ENCODE measurements around the gene SHROOM3. TPM values are rescaled to one million over a fixed set of nuclear protein-coding genes. Genes with fewer than 3 reads are reported as not detected.

SHROOM3 gene
- total and polyA plus RNA-seq, 2 of the 13 experiments (the other 11 are each of a cell fraction or from before 2014, with no cell fraction given): 0.01 TPM; not detected in 1

DNA sequence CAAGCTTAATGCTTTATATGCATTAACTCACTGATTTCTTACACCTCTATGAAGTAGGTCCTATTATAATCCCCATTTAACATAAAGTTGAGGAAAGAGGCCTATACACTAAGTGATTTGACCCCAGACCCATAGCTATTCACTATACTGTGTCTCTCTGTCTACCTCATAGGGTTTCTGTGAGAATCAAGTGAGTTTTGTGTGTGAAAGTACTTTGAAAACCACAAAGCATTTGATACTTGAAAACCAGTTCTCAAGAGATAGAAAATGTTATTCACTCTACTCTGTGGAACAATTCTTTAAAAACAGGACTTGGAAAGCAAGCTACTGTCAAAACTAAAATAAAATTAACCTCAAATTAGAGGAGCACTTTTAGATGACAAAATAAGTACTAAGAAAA is 35.0 kb downstream of the SHROOM3 start (continued):
- TF ChIP-seq, protein P1, sequence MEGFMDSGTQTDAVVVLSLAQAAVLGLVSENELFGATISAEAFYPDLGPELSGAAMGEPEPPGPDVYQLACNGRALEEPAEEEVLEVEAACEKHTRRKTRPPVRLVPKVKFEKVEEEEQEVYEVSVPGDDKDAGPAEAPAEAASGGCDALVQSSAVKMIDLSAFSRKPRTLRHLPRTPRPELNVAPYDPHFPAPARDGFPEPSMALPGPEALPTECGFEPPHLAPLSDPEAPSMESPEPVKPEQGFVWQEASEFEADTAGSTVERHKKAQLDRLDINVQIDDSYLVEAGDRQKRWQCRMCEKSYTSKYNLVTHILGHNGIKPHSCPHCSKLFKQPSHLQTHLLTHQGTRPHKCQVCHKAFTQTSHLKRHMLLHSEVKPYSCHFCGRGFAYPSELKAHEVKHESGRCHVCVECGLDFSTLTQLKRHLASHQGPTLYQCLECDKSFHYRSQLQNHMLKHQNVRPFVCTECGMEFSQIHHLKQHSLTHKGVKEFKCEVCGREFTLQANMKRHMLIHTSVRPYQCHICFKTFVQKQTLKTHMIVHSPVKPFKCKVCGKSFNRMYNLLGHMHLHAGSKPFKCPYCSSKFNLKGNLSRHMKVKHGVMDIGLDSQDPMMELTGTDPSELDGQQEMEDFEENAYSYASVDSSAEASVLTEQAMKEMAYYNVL (CRISPR knock-in tag; IDR thresholded peaks at IDR 0.05; ENCODE audit: borderline replicate concordance): no peak
- TF ChIP-seq, protein P2, sequence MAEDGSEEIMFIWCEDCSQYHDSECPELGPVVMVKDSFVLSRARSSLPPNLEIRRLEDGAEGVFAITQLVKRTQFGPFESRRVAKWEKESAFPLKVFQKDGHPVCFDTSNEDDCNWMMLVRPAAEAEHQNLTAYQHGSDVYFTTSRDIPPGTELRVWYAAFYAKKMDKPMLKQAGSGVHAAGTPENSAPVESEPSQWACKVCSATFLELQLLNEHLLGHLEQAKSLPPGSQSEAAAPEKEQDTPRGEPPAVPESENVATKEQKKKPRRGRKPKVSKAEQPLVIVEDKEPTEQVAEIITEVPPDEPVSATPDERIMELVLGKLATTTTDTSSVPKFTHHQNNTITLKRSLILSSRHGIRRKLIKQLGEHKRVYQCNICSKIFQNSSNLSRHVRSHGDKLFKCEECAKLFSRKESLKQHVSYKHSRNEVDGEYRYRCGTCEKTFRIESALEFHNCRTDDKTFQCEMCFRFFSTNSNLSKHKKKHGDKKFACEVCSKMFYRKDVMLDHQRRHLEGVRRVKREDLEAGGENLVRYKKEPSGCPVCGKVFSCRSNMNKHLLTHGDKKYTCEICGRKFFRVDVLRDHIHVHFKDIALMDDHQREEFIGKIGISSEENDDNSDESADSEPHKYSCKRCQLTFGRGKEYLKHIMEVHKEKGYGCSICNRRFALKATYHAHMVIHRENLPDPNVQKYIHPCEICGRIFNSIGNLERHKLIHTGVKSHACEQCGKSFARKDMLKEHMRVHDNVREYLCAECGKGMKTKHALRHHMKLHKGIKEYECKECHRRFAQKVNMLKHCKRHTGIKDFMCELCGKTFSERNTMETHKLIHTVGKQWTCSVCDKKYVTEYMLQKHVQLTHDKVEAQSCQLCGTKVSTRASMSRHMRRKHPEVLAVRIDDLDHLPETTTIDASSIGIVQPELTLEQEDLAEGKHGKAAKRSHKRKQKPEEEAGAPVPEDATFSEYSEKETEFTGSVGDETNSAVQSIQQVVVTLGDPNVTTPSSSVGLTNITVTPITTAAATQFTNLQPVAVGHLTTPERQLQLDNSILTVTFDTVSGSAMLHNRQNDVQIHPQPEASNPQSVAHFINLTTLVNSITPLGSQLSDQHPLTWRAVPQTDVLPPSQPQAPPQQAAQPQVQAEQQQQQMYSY (CRISPR knock-in tag; IDR thresholded peaks at IDR 0.05): no peak
- no peak for TF ChIP-seq SRSF1 (optimal IDR thresholded peaks at IDR 0.05; ENCODE audit: low read depth, low read length)
- TF ChIP-seq, protein P3, sequence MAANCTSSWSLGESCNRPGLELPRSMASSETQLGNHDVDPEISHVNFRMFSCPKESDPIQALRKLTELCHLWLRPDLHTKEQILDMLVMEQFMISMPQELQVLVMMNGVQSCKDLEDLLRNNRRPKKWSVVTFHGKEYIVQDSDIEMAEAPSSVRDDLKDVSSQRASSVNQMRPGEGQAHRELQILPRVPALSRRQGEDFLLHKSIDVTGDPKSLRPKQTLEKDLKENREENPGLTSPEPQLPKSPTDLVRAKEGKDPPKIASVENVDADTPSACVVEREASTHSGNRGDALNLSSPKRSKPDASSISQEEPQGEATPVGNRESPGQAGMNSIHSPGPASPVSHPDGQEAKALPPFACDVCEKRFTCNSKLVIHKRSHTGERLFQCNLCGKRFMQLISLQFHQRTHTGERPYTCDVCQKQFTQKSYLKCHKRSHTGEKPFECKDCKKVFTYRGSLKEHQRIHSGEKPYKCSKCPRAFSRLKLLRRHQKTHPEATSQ (CRISPR knock-in tag; IDR thresholded peaks at IDR 0.05; ENCODE audit: borderline replicate concordance): no peak

DNA sequence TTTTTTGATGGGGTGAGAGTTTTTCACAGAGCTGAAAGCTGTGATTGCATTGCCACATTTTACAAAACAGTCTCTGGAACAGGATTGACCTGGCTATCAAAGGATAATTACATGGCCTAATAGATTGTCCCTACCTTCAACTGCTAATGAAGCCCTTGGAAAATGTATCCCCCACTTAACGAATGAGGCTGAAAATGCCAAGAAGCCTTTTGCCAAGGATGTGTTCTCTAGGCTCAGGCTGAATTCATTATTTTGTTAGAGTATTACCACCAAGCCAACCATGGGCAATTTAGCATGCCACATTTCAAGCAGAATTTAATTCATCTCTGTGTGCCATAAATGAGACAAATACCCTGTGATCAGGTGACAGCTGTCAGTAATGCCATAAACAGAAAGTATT is 35.5 kb downstream of the SHROOM3 start:
- Histone ChIP-seq H3K9me3 (ENCODE audit: low read length) (no peaks in the 10 kb centered on the region), H3K4me2 (ENCODE audit: low read depth, low read length) (no peak overlapping the region), H3K9ac (ENCODE audit: insufficient read depth, low read depth, low read length) (no peak overlapping the region), H3K27ac (ENCODE audit: extremely low read length, insufficient read depth, low read length) (no peak overlapping the region), H4K20me1 (ENCODE audit: insufficient read depth, low read length) (no peaks in the 10 kb centered on the region), H3K4me1 (ENCODE audit: insufficient read depth, low read length) (no peaks in the 10 kb centered on the region), H2AFZ (ENCODE audit: low read length) (no peak overlapping the region), H3K79me2 (ENCODE audit: insufficient read depth, low read length) (no peaks in the 10 kb centered on the region), H3K36me3 (replicated peaks in 1 of 2; ENCODE audit: control insufficient read depth in 1 of 2, insufficient read depth in 2 of 2, low read length in 2 of 2) (no peaks in the 10 kb centered on the region), H3K27me3 (ENCODE audit: control insufficient read depth in 1 of 2, insufficient read depth in 2 of 2, low read length in 2 of 2) (no peaks in the 10 kb centered on the region), H3K4me3 (replicated peaks in 1 of 3; ENCODE audit: insufficient read depth in 1 of 3, low read depth in 2 of 3, low read length in 3 of 3) (no peak overlapping the region)
- ChIA-PET CTCF (ENCODE audit: low intra/inter-chr PET ratio, low total read pairs) (no interaction called here), POLR2A (no interaction called here)
- in situ Hi-C loops (cut with HindIII; ENCODE audit: extremely low pct_ligation_motif_present, low pct_unique_long_range_greater_than_20kb) (no loop called here), intact Hi-C loops (cut with micrococcal nuclease; ENCODE audit: unreplicated experiment) (no loop called here)
- no TSS peak for BruUV-seq (replicated peaks)
- DNase-seq (ENCODE audit: low spot score): no peak
- no peak for FAIRE-seq
- ATAC-seq: no peak
- WGBS (ENCODE audit: low lambda C conversion rate): 50% methylated on average over 1 of the region's 1 CpG
- TF ChIP-seq, protein P4, sequence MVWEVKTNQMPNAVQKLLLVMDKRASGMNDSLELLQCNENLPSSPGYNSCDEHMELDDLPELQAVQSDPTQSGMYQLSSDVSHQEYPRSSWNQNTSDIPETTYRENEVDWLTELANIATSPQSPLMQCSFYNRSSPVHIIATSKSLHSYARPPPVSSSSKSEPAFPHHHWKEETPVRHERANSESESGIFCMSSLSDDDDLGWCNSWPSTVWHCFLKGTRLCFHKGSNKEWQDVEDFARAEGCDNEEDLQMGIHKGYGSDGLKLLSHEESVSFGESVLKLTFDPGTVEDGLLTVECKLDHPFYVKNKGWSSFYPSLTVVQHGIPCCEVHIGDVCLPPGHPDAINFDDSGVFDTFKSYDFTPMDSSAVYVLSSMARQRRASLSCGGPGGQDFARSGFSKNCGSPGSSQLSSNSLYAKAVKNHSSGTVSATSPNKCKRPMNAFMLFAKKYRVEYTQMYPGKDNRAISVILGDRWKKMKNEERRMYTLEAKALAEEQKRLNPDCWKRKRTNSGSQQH (CRISPR knock-in tag; IDR thresholded peaks at IDR 0.05; ENCODE audit: low read depth): no peak
- TF ChIP-seq, protein P5, sequence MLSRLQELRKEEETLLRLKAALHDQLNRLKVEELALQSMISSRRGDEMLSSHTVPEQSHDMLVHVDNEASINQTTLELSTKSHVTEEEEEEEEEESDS (CRISPR knock-in tag; IDR thresholded peaks at IDR 0.05; ENCODE audit: borderline replicate concordance): no peak
- TF ChIP-seq, protein P6, sequence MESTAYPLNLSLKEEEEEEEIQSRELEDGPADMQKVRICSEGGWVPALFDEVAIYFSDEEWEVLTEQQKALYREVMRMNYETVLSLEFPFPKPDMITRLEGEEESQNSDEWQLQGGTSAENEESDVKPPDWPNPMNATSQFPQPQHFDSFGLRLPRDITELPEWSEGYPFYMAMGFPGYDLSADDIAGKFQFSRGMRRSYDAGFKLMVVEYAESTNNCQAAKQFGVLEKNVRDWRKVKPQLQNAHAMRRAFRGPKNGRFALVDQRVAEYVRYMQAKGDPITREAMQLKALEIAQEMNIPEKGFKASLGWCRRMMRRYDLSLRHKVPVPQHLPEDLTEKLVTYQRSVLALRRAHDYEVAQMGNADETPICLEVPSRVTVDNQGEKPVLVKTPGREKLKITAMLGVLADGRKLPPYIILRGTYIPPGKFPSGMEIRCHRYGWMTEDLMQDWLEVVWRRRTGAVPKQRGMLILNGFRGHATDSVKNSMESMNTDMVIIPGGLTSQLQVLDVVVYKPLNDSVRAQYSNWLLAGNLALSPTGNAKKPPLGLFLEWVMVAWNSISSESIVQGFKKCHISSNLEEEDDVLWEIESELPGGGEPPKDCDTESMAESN (CRISPR knock-in tag; conservative IDR thresholded peaks at IDR 0.05): no peak
- TF ChIP-seq NCOA2 (CRISPR knock-in tag; IDR thresholded peaks at IDR 0.05) (no peak), ZNF12 (CRISPR knock-in tag; IDR thresholded peaks at IDR 0.05) (no peak), ZNF354B (CRISPR knock-in tag; IDR thresholded peaks at IDR 0.05) (no peak), GABPB1 (CRISPR knock-in tag; IDR thresholded peaks at IDR 0.05) (no peak)

Measured in HepG2 (cell line).